Activated naive CD8-positive, alpha-beta T cell treated with anti-CD3 and anti-CD28 coated beads for 36 hours (primary cell): Measurements from ENCODE around the gene GDE1. TPM values are rescaled to one million over a fixed set of nuclear protein-coding genes. Genes with fewer than 3 reads are reported as not detected.
"Not testable (repeated sequence)": the region's sequence is repeated elsewhere in the genome, so short reads cannot be mapped to it uniquely, and the experiment has no call there.

Experiments
- DNase-seq: peaks from one replicate; pipeline ENCODE4 v3.0.0; 2021
- H3K27ac Mint-ChIP-seq: one replicate; pipeline ENCODE4 v1.8.0; 2022; ENCODE audit warnings: mild to moderate bottlenecking, moderate library complexity, mixed read lengths
- H3K27me3 Mint-ChIP-seq: one replicate; pipeline ENCODE4 v1.8.0; 2022; ENCODE audit warnings: mild to moderate bottlenecking, mixed read lengths
- H3K36me3 Mint-ChIP-seq: one replicate; pipeline ENCODE4 v1.8.0; 2021; ENCODE audit warnings: mild to moderate bottlenecking, mixed read lengths
- H3K4me1 Mint-ChIP-seq: one replicate; pipeline ENCODE4 v1.8.0; 2021; ENCODE audit warnings: mixed read lengths
- H3K4me3 Mint-ChIP-seq: one replicate; pipeline ENCODE4 v1.8.0; 2022; ENCODE audit warnings: mild to moderate bottlenecking, moderate library complexity, mixed read lengths
- H3K9me3 Mint-ChIP-seq: one replicate; pipeline ENCODE4 v1.8.0; 2022; ENCODE audit warnings: mixed read lengths
- total RNA-seq, 2 experiments: library from RNA; stranded (reverse); gene quantifications; one replicate each; pipeline ENCODE4 v1.2.3, GENCODE V29; 2021

The GDE1 gene, protein sequence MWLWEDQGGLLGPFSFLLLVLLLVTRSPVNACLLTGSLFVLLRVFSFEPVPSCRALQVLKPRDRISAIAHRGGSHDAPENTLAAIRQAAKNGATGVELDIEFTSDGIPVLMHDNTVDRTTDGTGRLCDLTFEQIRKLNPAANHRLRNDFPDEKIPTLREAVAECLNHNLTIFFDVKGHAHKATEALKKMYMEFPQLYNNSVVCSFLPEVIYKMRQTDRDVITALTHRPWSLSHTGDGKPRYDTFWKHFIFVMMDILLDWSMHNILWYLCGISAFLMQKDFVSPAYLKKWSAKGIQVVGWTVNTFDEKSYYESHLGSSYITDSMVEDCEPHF
- total RNA-seq, result 10 to 100 TPM; 24.0 to 24.3 TPM

GRCh38 chr16:19521471-19522396 is at the start of gene GDE1:
Gene GDE1, minus strand, starts transcription at chr16:19522098. Its CDS starts 134 bp downstream, at chr16:19521964.
- Mint-ChIP-seq H3K27me3 (no peaks in the 10 kb centered on the region), H3K4me3 (peak within 1 kb of the TSS; percentile 93), H3K9me3 (no peaks in the 10 kb centered on the region), H3K36me3 (peaks cover 23% of the 10 kb centered on the region), H3K27ac (peak within 1 kb of the TSS; percentile 87), H3K4me1 (peaks cover 38% of the 10 kb centered on the region)
- peak; percentile 93 for DNase-seq

DNA sequence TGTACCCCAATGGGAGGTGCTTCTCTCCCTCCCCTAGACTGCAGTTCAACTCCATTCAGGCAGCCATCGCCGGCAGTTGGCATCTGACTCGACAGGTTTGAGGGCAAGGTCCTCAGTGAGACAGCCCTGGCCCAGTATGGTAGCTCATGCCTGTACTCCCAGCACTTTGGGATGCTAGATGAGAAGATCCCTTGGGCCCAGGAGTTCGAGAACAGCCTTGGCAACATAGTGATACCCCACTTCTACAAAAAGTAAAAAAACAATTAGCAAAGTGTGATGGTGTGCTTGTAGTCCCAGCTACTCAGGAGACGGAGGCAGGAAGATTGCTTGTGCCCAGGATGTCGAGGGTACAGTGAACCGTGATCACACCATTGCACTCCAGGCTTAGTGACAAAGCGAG is 45.7 kb upstream of the GDE1 start:
- Mint-ChIP-seq H3K27me3 (no peaks in the 10 kb centered on the region), H3K36me3 (peaks cover 15% of the 10 kb centered on the region), H3K4me1 (peaks cover 2% of the 10 kb centered on the region), H3K9me3 (peaks cover 2% of the 10 kb centered on the region), H3K27ac (no peak overlapping the region), H3K4me3 (no peak overlapping the region)
- DNase-seq, result no peak

DNA sequence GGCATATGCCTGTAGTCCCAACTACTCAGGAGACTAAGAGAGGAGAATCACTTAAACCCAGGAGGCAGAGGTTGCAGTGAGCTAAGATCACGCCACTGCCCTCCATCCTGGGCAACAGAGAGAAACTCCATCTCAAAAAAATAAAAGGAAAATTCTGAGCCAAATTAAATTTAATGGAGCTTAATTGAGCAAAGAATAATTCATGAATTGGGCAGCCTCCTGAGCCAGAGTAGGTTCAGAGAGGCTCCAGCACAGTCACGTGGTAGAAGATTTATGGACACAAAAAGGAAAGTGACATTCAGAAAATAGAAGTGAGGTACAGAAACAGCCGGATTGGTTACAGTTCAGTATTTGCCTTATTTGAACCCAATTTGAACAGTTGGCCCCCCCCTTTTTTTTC is 44.5 kb upstream of the GDE1 start:
- H3K36me3 Mint-ChIP-seq, result peaks cover 15% of the 10 kb centered on the region
- no peaks in the 10 kb centered on the region for H3K27me3 Mint-ChIP-seq
- peaks cover 2% of the 10 kb centered on the region for H3K4me1 Mint-ChIP-seq
- no peak overlapping the region for H3K27ac Mint-ChIP-seq
- no peak overlapping the region for H3K4me3 Mint-ChIP-seq
- H3K9me3 Mint-ChIP-seq, result peaks cover 2% of the 10 kb centered on the region
- DNase-seq, result no peak

DNA sequence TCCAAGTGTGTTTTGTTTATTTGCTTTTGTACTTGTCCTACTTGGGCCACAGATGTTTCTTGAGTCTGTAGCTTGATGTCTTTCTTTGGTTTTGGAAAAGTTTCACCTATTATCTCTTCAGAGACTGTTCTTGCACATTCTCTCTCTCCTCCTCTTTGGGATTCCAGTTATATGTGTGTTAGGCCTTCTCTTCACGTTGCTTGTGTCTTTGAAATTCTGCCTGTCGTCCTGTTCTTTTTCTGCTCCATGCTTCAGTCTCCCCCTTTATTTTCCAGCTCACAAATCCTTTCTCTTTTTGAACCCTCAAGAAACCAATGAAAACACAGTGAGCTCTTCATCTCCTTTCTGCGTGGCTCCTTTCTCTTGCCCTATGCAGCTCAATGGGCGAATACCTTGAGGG is 41.5 kb upstream of the GDE1 start:
- no peak for DNase-seq
- Mint-ChIP-seq H3K4me3 (no peak overlapping the region), H3K27ac (no peak overlapping the region), H3K36me3 (peaks cover 15% of the 10 kb centered on the region), H3K4me1 (peaks cover 4% of the 10 kb centered on the region), H3K27me3 (no peaks in the 10 kb centered on the region), H3K9me3 (peaks cover 2% of the 10 kb centered on the region)

DNA sequence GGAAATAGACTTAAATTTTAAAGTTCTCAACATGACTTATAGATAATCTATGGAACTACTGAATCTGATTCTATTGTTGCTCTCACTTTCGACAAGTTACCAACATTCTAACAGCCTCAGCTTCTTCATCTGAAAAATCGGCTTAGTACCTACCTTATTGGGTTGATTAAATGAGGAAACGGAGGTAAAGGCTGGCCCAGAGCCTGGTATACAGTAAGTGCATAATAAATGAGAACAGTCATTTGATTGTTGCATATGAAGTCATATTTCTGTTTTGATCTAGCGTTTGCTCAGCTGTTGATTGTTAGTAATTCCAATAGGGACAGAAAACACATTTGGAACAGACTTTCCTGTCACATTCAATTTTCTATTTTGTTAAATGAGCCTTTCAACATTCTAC is 38.2 kb upstream of the GDE1 start:
- DNase-seq, result no peak
- Mint-ChIP-seq H3K27ac (no peak overlapping the region), H3K4me1 (peaks cover 10% of the 10 kb centered on the region), H3K9me3 (peaks cover 2% of the 10 kb centered on the region), H3K4me3 (no peak overlapping the region), H3K27me3 (no peaks in the 10 kb centered on the region), H3K36me3 (peaks cover 10% of the 10 kb centered on the region)

DNA sequence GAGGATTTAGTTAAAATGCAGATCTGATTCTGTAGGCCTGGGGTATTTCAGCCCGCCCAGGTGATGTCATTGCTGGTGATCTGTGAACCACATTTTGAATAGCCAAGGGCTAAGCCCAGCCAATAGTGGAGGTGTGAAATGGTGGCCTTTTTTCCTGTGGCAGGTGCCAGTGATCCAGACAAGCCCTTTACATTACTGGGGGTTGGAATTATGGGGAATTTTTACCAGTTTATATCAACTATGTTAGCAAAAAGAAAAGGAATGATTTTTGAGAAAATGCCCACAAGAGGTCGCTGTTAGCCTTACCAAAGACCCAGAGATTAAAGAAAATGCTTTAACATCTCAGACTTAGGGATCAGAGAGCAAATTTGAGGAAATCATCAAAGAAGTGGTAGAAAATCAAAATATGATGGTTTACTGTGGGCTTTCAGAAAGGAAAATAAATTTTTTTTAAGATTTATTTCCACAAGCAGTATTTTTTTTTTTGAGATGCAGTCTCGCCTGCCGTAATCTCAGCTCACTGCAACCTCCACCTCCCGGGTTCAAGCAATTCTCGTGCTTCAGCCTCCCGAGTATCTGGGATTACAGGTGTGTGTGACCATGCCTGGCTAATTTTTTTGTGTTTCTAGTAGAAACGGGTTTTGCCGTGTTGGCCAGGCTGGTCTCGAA is 37.5 kb upstream of the GDE1 start:
- no peak for DNase-seq
- Mint-ChIP-seq H3K9me3 (peaks cover 2% of the 10 kb centered on the region), H3K36me3 (peaks cover 7% of the 10 kb centered on the region), H3K4me1 (peaks cover 10% of the 10 kb centered on the region), H3K27ac (no peak overlapping the region), H3K27me3 (no peaks in the 10 kb centered on the region), H3K4me3 (no peak overlapping the region)

- Mint-ChIP-seq H3K4me3 (peak overlapping the region; percentile 86), H3K36me3 (no peaks in the 10 kb centered on the region), H3K27ac (peak overlapping the region; percentile 72), H3K9me3 (no peaks in the 10 kb centered on the region), H3K4me1 (peaks cover 16% of the 10 kb centered on the region), H3K27me3 (no peaks in the 10 kb centered on the region)
- DNase-seq, result peak; percentile 33
Measured at GRCh38 chr16:19555938-19556771, 34.3 kb upstream of the GDE1 start.

- peak; percentile 96 for DNase-seq
- H3K27me3 Mint-ChIP-seq, result no peaks in the 10 kb centered on the region
- no peaks in the 10 kb centered on the region for H3K9me3 Mint-ChIP-seq
- peak within 1 kb of the TSS; percentile 72 for H3K27ac Mint-ChIP-seq
- H3K36me3 Mint-ChIP-seq, result no peaks in the 10 kb centered on the region
- peaks cover 16% of the 10 kb centered on the region for H3K4me1 Mint-ChIP-seq
- peak within 1 kb of the TSS; percentile 86 for H3K4me3 Mint-ChIP-seq
Measured at GRCh38 chr16:19555186-19555937, 33.5 kb upstream of the GDE1 start, which contains the start of gene VPS35L. Gene VPS35L, plus strand, starts transcription at chr16:19555703. Its CDS starts 27 bp downstream, at chr16:19555730.

GRCh38 chr16:19549673-19550072 is 27.8 kb upstream of the GDE1 start:
- no peak for DNase-seq
- Mint-ChIP-seq H3K9me3 (no peaks in the 10 kb centered on the region), H3K4me1 (peaks cover 6% of the 10 kb centered on the region), H3K36me3 (no peaks in the 10 kb centered on the region), H3K27me3 (no peaks in the 10 kb centered on the region), H3K4me3 (no peak overlapping the region), H3K27ac (no peak overlapping the region)

DNA sequence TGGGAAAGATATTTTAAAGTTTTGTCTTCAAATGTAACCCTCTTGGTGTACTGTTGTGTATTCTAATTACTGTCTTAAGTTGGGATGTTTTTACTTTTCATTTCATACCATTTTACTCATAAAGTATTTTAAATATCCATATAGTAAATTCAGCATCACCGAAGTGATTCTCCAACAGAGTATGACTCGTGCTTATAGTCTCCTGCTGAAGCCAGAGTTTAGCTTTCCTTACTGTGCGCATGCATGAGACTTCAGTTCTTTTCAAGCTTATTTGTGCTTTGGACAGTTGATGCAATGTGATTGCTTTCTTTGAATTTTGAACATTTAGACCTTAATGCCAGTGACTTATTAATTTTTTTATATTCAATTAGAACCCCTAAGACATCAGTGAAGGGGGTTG is 26.2 kb upstream of the GDE1 start:
- no peak overlapping the region for H3K4me3 Mint-ChIP-seq
- no peak for DNase-seq
- no peaks in the 10 kb centered on the region for H3K9me3 Mint-ChIP-seq
- no peak overlapping the region for H3K27ac Mint-ChIP-seq
- no peaks in the 10 kb centered on the region for H3K27me3 Mint-ChIP-seq
- H3K4me1 Mint-ChIP-seq, result no peaks in the 10 kb centered on the region
- H3K36me3 Mint-ChIP-seq, result peaks cover 11% of the 10 kb centered on the region

- not testable (repeated sequence) for H3K4me1 Mint-ChIP-seq, H3K27me3 Mint-ChIP-seq, H3K27ac Mint-ChIP-seq, H3K9me3 Mint-ChIP-seq, H3K4me3 Mint-ChIP-seq, DNase-seq
- H3K36me3 Mint-ChIP-seq, result peaks cover 36% of the 10 kb centered on the region
Measured at GRCh38 chr16:19543278-19543996, 21.5 kb upstream of the GDE1 start.

GRCh38 chr16:19542138-19542821 is 20.4 kb upstream of the GDE1 start:
- no peak overlapping the region for H3K27ac Mint-ChIP-seq
- H3K36me3 Mint-ChIP-seq, result peaks cover 36% of the 10 kb centered on the region
- H3K27me3 Mint-ChIP-seq, result no peaks in the 10 kb centered on the region
- H3K4me3 Mint-ChIP-seq, result no peak overlapping the region
- no peaks in the 10 kb centered on the region for H3K4me1 Mint-ChIP-seq
- no peaks in the 10 kb centered on the region for H3K9me3 Mint-ChIP-seq
- no peak for DNase-seq
